ENCODE measurements around the gene FPR2.

DNA sequence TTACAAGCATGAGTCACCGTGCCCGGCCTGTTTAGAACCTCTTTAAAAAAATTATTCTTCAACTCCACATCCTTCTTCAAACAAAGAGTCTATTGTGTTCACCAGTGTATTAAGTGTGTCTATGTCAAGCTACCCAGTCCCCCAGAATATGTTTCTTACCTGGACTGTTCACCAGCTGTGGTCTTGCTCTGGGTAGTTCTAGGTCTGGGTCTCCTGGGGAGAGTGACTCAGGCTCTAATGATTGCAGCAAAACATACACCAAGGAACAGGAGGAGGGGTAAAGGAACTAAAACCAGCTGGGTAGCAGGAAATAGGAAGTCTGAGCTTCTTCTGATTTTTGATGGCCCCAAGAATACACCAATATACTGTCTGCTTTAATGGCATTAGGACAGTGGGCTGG lies 9.3 kb upstream of the FPR2 start, which contains the start of gene FPR1:
- TF ChIP-seq, protein P1, sequence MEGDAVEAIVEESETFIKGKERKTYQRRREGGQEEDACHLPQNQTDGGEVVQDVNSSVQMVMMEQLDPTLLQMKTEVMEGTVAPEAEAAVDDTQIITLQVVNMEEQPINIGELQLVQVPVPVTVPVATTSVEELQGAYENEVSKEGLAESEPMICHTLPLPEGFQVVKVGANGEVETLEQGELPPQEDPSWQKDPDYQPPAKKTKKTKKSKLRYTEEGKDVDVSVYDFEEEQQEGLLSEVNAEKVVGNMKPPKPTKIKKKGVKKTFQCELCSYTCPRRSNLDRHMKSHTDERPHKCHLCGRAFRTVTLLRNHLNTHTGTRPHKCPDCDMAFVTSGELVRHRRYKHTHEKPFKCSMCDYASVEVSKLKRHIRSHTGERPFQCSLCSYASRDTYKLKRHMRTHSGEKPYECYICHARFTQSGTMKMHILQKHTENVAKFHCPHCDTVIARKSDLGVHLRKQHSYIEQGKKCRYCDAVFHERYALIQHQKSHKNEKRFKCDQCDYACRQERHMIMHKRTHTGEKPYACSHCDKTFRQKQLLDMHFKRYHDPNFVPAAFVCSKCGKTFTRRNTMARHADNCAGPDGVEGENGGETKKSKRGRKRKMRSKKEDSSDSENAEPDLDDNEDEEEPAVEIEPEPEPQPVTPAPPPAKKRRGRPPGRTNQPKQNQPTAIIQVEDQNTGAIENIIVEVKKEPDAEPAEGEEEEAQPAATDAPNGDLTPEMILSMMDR (IDR thresholded peaks at IDR 0.05; ENCODE audit: poor library complexity, severe bottlenecking), result no peak
- TF ChIP-seq RAD21 (conservative IDR thresholded peaks at IDR 0.05), result no peak
- no peak for TF ChIP-seq SMC3 (conservative IDR thresholded peaks at IDR 0.05; ENCODE audit: poor library complexity)
- TF ChIP-seq POLR2AphosphoS5 (IDR thresholded peaks at IDR 0.05), result no peak
- TF ChIP-seq EZH2 (IDR thresholded peaks at IDR 0.05; ENCODE audit: borderline replicate concordance, insufficient read depth, low read length, poor library complexity, severe bottlenecking), result no peak
